K562 (cell line): ENCODE measurements around the gene MRPL54.

ENCODE experiments used
- CEBPG ChIP-seq, 3 experiments: fragments of 200-800 bp in 1 of 3; sonication (Bioruptor generic) in 1 of 3; sonication (generic) in 1 of 3; formaldehyde crosslinking in 1 of 3; IDR thresholded peaks in 2 of 3; conservative IDR thresholded peaks in 1 of 3; 2 replicates each; pipeline versions ENCODE4 v1.6.1 to v1.8.0; 2016 to 2022; ENCODE audit warnings: missing compliant biosample characterization in 2 of 3, missing genetic modification characterization in 2 of 3, mild to moderate bottlenecking in 1 of 3, missing genetic modification reagents in 1 of 3
- CTCF ChIP-seq, 3 experiments: IDR thresholded peaks in 2 of 3; conservative IDR thresholded peaks in 1 of 3; 2 replicates each; pipeline ENCODE4 v1.5.1; 2011 to 2012; ENCODE audit warnings: low read length in 3 of 3, mild to moderate bottlenecking in 3 of 3, control low read depth in 2 of 3, improper control_type of control experiment in 1 of 3, inconsistent platforms in 1 of 3, low read depth in 1 of 3, mixed read lengths in 1 of 3, moderate library complexity in 1 of 3; ENCODE audit not compliant: insufficient read depth in 2 of 3
- FOS ChIP-seq: IDR thresholded peaks from 3 replicates; pipeline ENCODE4 v1.6.1; 2011; ENCODE audit not compliant: insufficient read length; ENCODE audit errors: extremely low read depth
- GATA2 ChIP-seq: sonication (generic); formaldehyde crosslinking; IDR thresholded peaks from 2 replicates; pipeline ENCODE4 v1.4.0; 2020; ENCODE audit warnings: mild to moderate bottlenecking, missing genetic modification reagents
- KDM1A ChIP-seq, 2 experiments: fragments of 450-650 bp; IDR thresholded peaks; 2 replicates each; pipeline ENCODE4 v1.6.1; 2016; ENCODE audit warnings: mild to moderate bottlenecking in 2 of 2
- NFIX ChIP-seq: fragments of 250-450 bp; sonication (Bioruptor Pico); IDR thresholded peaks from 2 replicates; pipeline ENCODE4 v1.4.0; 2020; ENCODE audit warnings: low read depth, mild to moderate bottlenecking, moderate library complexity
- NR1H2 ChIP-seq: sonication (generic); formaldehyde crosslinking; IDR thresholded peaks from 2 replicates; pipeline ENCODE4 v1.4.0; 2020; ENCODE audit warnings: mild to moderate bottlenecking, missing genetic modification reagents
- REST ChIP-seq, 2 experiments: fragments of 450-650 bp; formaldehyde crosslinking in 1 of 2; IDR thresholded peaks; 2 replicates each; pipeline versions ENCODE4 v1.4.0 to v1.6.1; 2014 to 2020; ENCODE audit warnings: mild to moderate bottlenecking in 2 of 2, borderline replicate concordance in 1 of 2, low read depth in 1 of 2
- YBX1 ChIP-seq: fragments of 450-650 bp; IDR thresholded peaks from 2 replicates; pipeline ENCODE4 v1.7.1; 2016; ENCODE audit warnings: mild to moderate bottlenecking
- ZNF134 ChIP-seq: fragments of 250-450 bp; sonication (Bioruptor Pico); conservative IDR thresholded peaks from 2 replicates; pipeline ENCODE4 v1.4.0; 2020

- no peak for TF ChIP-seq CEBPG (CRISPR knock-in tag; IDR thresholded peaks at IDR 0.05)
- TF ChIP-seq CEBPG (tag; conservative IDR thresholded peaks at IDR 0.05 in 1 of 2, IDR thresholded peaks at IDR 0.05 in 1 of 2) = no peak
- no peak for TF ChIP-seq NR1H2 (CRISPR knock-in tag)
- no peak for TF ChIP-seq CTCF (IDR thresholded peaks at IDR 0.05 in 2 of 3, conservative IDR thresholded peaks at IDR 0.05 in 1 of 3; ENCODE audit: insufficient read depth in 2 of 3, low read depth in 1 of 3, low read length in 3 of 3)
- no peak for TF ChIP-seq YBX1
- no peak for TF ChIP-seq REST (IDR thresholded peaks at IDR 0.05; ENCODE audit: borderline replicate concordance)
- TF ChIP-seq REST (CRISPR knock-in tag; IDR thresholded peaks at IDR 0.05; ENCODE audit: low read depth) = no peak
- TF ChIP-seq ZNF134 (CRISPR knock-in tag) = no peak
- no peak for TF ChIP-seq NFIX (CRISPR knock-in tag)
- no peak for TF ChIP-seq FOS
- TF ChIP-seq GATA2 (CRISPR knock-in tag) = no peak
- peak; percentile 78 to 92 for TF ChIP-seq KDM1A (IDR thresholded peaks at IDR 0.05)
These were observed 19.8 kb downstream of the MRPL54 start for GRCh38 chr19:3782330-3782729.
